Measurements from ENCODE around the gene ZNF236. TPM values are rescaled to one million over a fixed set of nuclear protein-coding genes. Genes with fewer than 3 reads are reported as not detected.

The ZNF236 gene
- total and polyA plus RNA-seq, 10 of the 15 experiments (the other 5 are each of a cell fraction or from before 2014, with no cell fraction given): 1.0 to 14.4 (median 5.9) TPM

GRCh38 chr18:76821356-76821874 is 942 bp upstream of the ZNF236 start:
- under 1% methylated on average over 12 of the region's 12 CpGs for WGBS (ENCODE audit: insufficient coverage, insufficient replicate concordance, low lambda C conversion rate, missing lambda C conversion rate)
- RAD21 ChIA-PET (ENCODE audit: unreplicated experiment): interaction anchor here (1.0 to 1.8 kb wide), 3 partner anchors 7 to 9 kb away, joined by 4 to 5 read pairs (median 4); no protein-coding TSS in a partner anchor
- H3K36me3 ChIP-seq (ENCODE audit: control insufficient read depth in 2 of 2, insufficient read depth in 2 of 2, low read length in 1 of 2): 0 out of 4 replicates have a peak, but pooled peaks cover 0 to 2% of the 10 kb centered on the region in 2 experiments
- no peaks in the 10 kb centered on the region for H3K27me3 ChIP-seq (replicated peaks in 1 of 2; ENCODE audit: control insufficient read depth in 2 of 2, insufficient read depth in 2 of 2, low read length in 1 of 2)
- peaks cover 78% of the 10 kb centered on the region for H3K79me2 ChIP-seq (ENCODE audit: control insufficient read depth, insufficient read depth, low read length)
- H2AFZ ChIP-seq (ENCODE audit: control insufficient read depth, low read depth, low read length): peak overlapping the region; percentile 71
- peak overlapping the region; percentile 95 for H3K27ac ChIP-seq (ENCODE audit: control insufficient read depth, insufficient read depth)
- BruUV-seq (replicated peaks): no TSS peak
- peak overlapping the region; percentile 68 for H3K4me2 ChIP-seq (ENCODE audit: control insufficient read depth, insufficient read depth)
- intact Hi-C loops (cut with micrococcal nuclease; ENCODE audit: unreplicated experiment) (loop anchor here (5.0 to 10.0 kb wide), 3 partner anchors 236 to 327 kb away; partner anchors contain the start of gene ZNF516), in situ Hi-C loops (cut with MboI) (no loop called here)
- peak; percentile 42 for ATAC-seq
- no peaks in the 10 kb centered on the region for H3K9me3 ChIP-seq (replicated peaks; ENCODE audit: control insufficient read depth, insufficient read depth, low read length)
- CTCF ChIA-PET: interaction anchor here (1.0 to 5.8 kb wide), 5 partner anchors 9 to 160 kb away, joined by 3 to 90 read pairs (median 4); no protein-coding TSS in a partner anchor
- peak overlapping the region; percentile 100 for H3K4me3 ChIP-seq
- SMC1A ChIA-PET (ENCODE audit: uncharacterized antibody, unreplicated experiment): interaction anchor here (0.6 to 3.1 kb wide), 6 partner anchors 8 to 161 kb away, joined by 3 to 27 read pairs (median 4); no protein-coding TSS in a partner anchor
- H4K20me1 ChIP-seq (ENCODE audit: control insufficient read depth, insufficient read depth): no peaks in the 10 kb centered on the region
- peak overlapping the region; percentile 94 for H3K9ac ChIP-seq (ENCODE audit: control insufficient read depth, insufficient read depth, low read length)
- POLR2A ChIA-PET: interaction anchor here (0.5 to 1.4 kb wide), 5 partner anchors 9 to 328 kb away, joined by 3 to 5 read pairs (median 3); no protein-coding TSS in a partner anchor
- DNase-seq (ENCODE audit: low read depth, low spot score): no peak
- H3K4me1 ChIP-seq (ENCODE audit: control insufficient read depth, insufficient read depth, low read length): peaks cover 7% of the 10 kb centered on the region
- FAIRE-seq: no peak
- TF ChIP-seq ETV6 (conservative IDR thresholded peaks at IDR 0.05 in 1 of 2, IDR thresholded peaks at IDR 0.05 in 1 of 2; ENCODE audit: borderline replicate concordance in 1 of 2, low read depth in 1 of 2): no peak
- no peak for TF ChIP-seq IKZF1 (conservative IDR thresholded peaks at IDR 0.05)
- no peak for TF ChIP-seq IRF3 (IDR thresholded peaks at IDR 0.05)
- TF ChIP-seq E2F8 (IDR thresholded peaks at IDR 0.05; ENCODE audit: low read depth, partially characterized antibody): no peak
- peak; percentile 65; the same call in 1 of the 2 replicates for TF ChIP-seq SIN3A (IDR thresholded peaks at IDR 0.05; ENCODE audit: low read depth, low read length)
- no peak for TF ChIP-seq CHD4 (IDR thresholded peaks at IDR 0.05)
- TF ChIP-seq EZH2 (IDR thresholded peaks at IDR 0.05; ENCODE audit: borderline replicate concordance, control insufficient read depth, low read depth, low read length): no peak
- TF ChIP-seq CTCF (IDR thresholded peaks at IDR 0.05 in 2 of 3, conservative IDR thresholded peaks at IDR 0.05 in 1 of 3; ENCODE audit: control insufficient read depth in 2 of 3, extremely low read depth in 1 of 3, insufficient read depth in 1 of 3, low read depth in 3 of 3, low read length in 3 of 3): no peak
- TF ChIP-seq ZBTB40 (IDR thresholded peaks at IDR 0.05; ENCODE audit: borderline replicate concordance): peak; percentile 24; the same call in 1 of the 2 replicates
